Mesendoderm (in vitro differentiated cells): Measurements from ENCODE around the gene CKAP2L.
"Not testable (repeated sequence)": the region's sequence is repeated elsewhere in the genome, so short reads cannot be mapped to it uniquely, and the experiment has no call there.

Experiments used
- DNase-seq: peaks from one replicate; pipeline ENCODE4 v3.0.0; 2013
- H2AK5ac ChIP-seq: 2 replicates; pipeline ENCODE4 v1.6.1; 2013; ENCODE audit warnings: low read length, inconsistent platforms
- H2BK120ac ChIP-seq: 2 replicates; pipeline ENCODE4 v1.6.1; 2013; ENCODE audit warnings: low read depth, mild to moderate bottlenecking, low read length, moderate library complexity, mixed read lengths
- H2BK15ac ChIP-seq: replicated peaks from 2 replicates; pipeline ENCODE4 v1.6.1; 2013; ENCODE audit warnings: low read depth, mild to moderate bottlenecking, moderate library complexity
- H2BK5ac ChIP-seq: 2 replicates; pipeline ENCODE4 v1.6.1; 2013; ENCODE audit warnings: low read length, inconsistent platforms
- H3K18ac ChIP-seq: 2 replicates; pipeline ENCODE4 v1.6.1; 2013; ENCODE audit warnings: mild to moderate bottlenecking, low read length, mixed read lengths
- H3K23ac ChIP-seq: one replicate; pipeline ENCODE4 v1.6.1; 2013; ENCODE audit warnings: low read length
- H3K27ac ChIP-seq: 2 replicates; pipeline ENCODE4 v1.5.1; 2013; ENCODE audit warnings: low read depth, mild to moderate bottlenecking, inconsistent platforms, low read length, moderate library complexity
- H3K27me3 ChIP-seq: 2 replicates; pipeline ENCODE4 v1.6.1; 2013; ENCODE audit warnings: low read length, control low read depth, mild to moderate bottlenecking, inconsistent platforms; ENCODE audit not compliant: insufficient read depth, poor library complexity
- H3K36me3 ChIP-seq: 2 replicates; pipeline ENCODE4 v1.6.1; 2013; ENCODE audit warnings: low read length, inconsistent platforms; ENCODE audit not compliant: control insufficient read depth, insufficient read depth
- H3K4ac ChIP-seq: one replicate; pipeline ENCODE4 v1.6.1; 2013; ENCODE audit warnings: low read depth, mild to moderate bottlenecking, low read length, moderate library complexity
- H3K4me1 ChIP-seq: 2 replicates; pipeline ENCODE4 v1.6.1; 2013; ENCODE audit warnings: low read depth, low read length, inconsistent platforms; ENCODE audit not compliant: control insufficient read depth
- H3K4me2 ChIP-seq: 2 replicates; pipeline ENCODE4 v1.6.1; 2013; ENCODE audit warnings: low read length
- H3K4me3 ChIP-seq: 2 replicates; pipeline ENCODE4 v1.5.1; 2013; ENCODE audit warnings: mild to moderate bottlenecking, low read length
- H3K56ac ChIP-seq: one replicate; pipeline ENCODE4 v1.6.1; 2013; ENCODE audit warnings: low read length
- H3K79me1 ChIP-seq: 2 replicates; pipeline ENCODE4 v1.6.1; 2013; ENCODE audit warnings: low read length, inconsistent platforms
- H3K79me2 ChIP-seq: 2 replicates; pipeline ENCODE4 v1.6.1; 2013; ENCODE audit warnings: mild to moderate bottlenecking, low read length; ENCODE audit not compliant: control insufficient read depth, insufficient read depth
- H3K9ac ChIP-seq: 2 replicates; pipeline ENCODE4 v1.6.1; 2013; ENCODE audit warnings: low read length, inconsistent platforms
- H4K5ac ChIP-seq: one replicate; pipeline ENCODE4 v1.6.1; 2013; ENCODE audit warnings: low read length
- H4K8ac ChIP-seq: one replicate; pipeline ENCODE4 v1.6.1; 2013; ENCODE audit warnings: low read depth, mild to moderate bottlenecking, control low read depth, low read length, moderate library complexity
- WGBS: extraction: QIAGEN DNeasy Blood & Tissue Kit; methylation state at CpG from one replicate; pipeline ENCODE4 v1.1.7; 2013; ENCODE audit warnings: low lambda C conversion rate, missing lambda C conversion rate; ENCODE audit not compliant: insufficient coverage; ENCODE audit errors: extremely low coverage; 5-methylcytosine and 5-hydroxymethylcytosine counted together

The CKAP2L gene

GRCh38 chr2:112716826-112717352, 47.5 kb downstream of the CKAP2L start:
- H3K79me2 ChIP-seq, H3K4ac ChIP-seq, H3K4me3 ChIP-seq, H3K23ac ChIP-seq, H3K27me3 ChIP-seq, H3K36me3 ChIP-seq, H3K79me1 ChIP-seq, H4K5ac ChIP-seq, H3K27ac ChIP-seq, H3K4me1 ChIP-seq, DNase-seq, H3K4me2 ChIP-seq, H2AK5ac ChIP-seq, H4K8ac ChIP-seq, H3K56ac ChIP-seq, H2BK120ac ChIP-seq, H3K9ac ChIP-seq, H2BK15ac ChIP-seq, H3K18ac ChIP-seq, H2BK5ac ChIP-seq: not testable (repeated sequence)
- WGBS: no CpG with 5 or more reads among the region's 5 CpGs

GRCh38 chr2:112716094-112716493, 48.3 kb downstream of the CKAP2L start:
- DNase-seq, H2BK120ac ChIP-seq, H3K79me1 ChIP-seq, H3K36me3 ChIP-seq, H2AK5ac ChIP-seq, H3K4me3 ChIP-seq, H3K18ac ChIP-seq, H2BK15ac ChIP-seq, H3K23ac ChIP-seq, H3K79me2 ChIP-seq, H3K4me2 ChIP-seq, H4K8ac ChIP-seq, H3K56ac ChIP-seq, H2BK5ac ChIP-seq, H3K27me3 ChIP-seq, H3K4ac ChIP-seq, H3K9ac ChIP-seq, H3K27ac ChIP-seq, H3K4me1 ChIP-seq, H4K5ac ChIP-seq: not testable (repeated sequence)
- no CpG with 5 or more reads among the region's 1 CpG for WGBS

- H2AK5ac ChIP-seq: no peak overlapping the region
- H3K18ac ChIP-seq: no peak overlapping the region
- WGBS: no CpG with 5 or more reads among the region's 7 CpGs
- no peak overlapping the region for H4K8ac ChIP-seq
- H3K4me2 ChIP-seq: no peak overlapping the region
- H3K4me1 ChIP-seq: no peaks in the 10 kb centered on the region
- no peaks in the 10 kb centered on the region for H3K27me3 ChIP-seq
- H4K5ac ChIP-seq: no peak overlapping the region
- H3K79me2 ChIP-seq: no peaks in the 10 kb centered on the region
- H2BK120ac ChIP-seq: no peak overlapping the region
- DNase-seq: no peak
- no peak overlapping the region for H3K56ac ChIP-seq
- no peaks in the 10 kb centered on the region for H3K79me1 ChIP-seq
- H3K4me3 ChIP-seq: no peak overlapping the region
- H3K36me3 ChIP-seq: no peaks in the 10 kb centered on the region
- no peak overlapping the region for H2BK5ac ChIP-seq
- no peak overlapping the region for H3K4ac ChIP-seq
- H3K27ac ChIP-seq: no peak overlapping the region
- H3K23ac ChIP-seq: no peak overlapping the region
- no peak overlapping the region for H2BK15ac ChIP-seq
- no peak overlapping the region for H3K9ac ChIP-seq
These were observed 49.4 kb downstream of the CKAP2L start for GRCh38 chr2:112714836-112715631.

DNA sequence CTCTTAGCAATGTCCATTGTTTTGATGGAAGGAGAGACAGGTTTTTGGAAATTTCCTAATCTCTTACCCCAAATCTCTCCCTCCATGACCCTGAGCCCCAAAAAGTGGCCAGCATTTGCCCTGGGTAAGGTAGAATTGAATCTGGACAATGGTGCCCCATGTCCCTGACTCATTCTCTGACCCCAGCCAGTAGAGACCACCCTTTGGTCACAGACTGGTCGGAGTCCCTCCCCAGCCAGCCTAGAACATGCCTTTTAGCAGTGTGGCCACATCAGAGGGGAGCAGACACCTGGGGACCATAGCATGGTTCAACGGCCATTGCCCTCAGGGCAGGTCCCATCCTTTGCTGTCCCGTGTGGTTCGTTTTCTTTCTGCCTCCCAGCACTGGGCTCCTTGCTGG, 50.1 kb downstream of the CKAP2L start:
- Histone ChIP-seq H3K27me3 (no peaks in the 10 kb centered on the region), H3K56ac (no peak overlapping the region), H2AK5ac (no peak overlapping the region), H4K8ac (no peak overlapping the region), H2BK5ac (no peak overlapping the region), H3K36me3 (no peaks in the 10 kb centered on the region), H4K5ac (no peak overlapping the region), H3K79me1 (no peaks in the 10 kb centered on the region), H2BK120ac (no peak overlapping the region), H3K4me2 (no peak overlapping the region), H3K4me1 (no peaks in the 10 kb centered on the region), H3K18ac (no peak overlapping the region), H3K79me2 (no peaks in the 10 kb centered on the region), H3K9ac (no peak overlapping the region), H3K23ac (no peak overlapping the region), H3K4ac (no peak overlapping the region), H3K27ac (no peak overlapping the region), H2BK15ac (no peak overlapping the region), H3K4me3 (no peak overlapping the region)
- no CpG with 5 or more reads among the region's 4 CpGs for WGBS
- no peak for DNase-seq

DNA sequence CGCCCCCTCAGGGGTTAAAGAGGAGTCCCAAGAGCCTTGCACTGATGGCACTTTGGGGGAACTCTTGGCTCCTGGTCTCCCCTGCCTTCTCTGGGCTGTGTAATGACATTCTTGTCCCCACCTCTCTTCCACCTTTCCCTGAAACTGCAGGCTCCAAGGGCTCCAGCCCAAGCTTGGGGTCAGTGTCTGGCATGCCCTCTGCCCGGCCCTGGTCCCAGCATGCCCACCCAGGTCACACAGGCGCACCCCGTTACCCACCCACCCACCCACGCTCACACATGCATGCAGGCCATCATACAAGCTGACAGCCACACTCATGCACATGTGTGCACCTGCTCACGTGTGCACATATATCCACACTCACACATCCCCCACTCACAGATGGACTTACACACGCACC, 50.5 kb downstream of the CKAP2L start:
- H3K4ac ChIP-seq: no peak overlapping the region
- no peak for DNase-seq
- no CpG with 5 or more reads among the region's 7 CpGs for WGBS
- H3K27ac ChIP-seq: no peak overlapping the region
- no peak overlapping the region for H3K4me2 ChIP-seq
- H2BK15ac ChIP-seq: no peak overlapping the region
- H3K36me3 ChIP-seq: no peaks in the 10 kb centered on the region
- H2AK5ac ChIP-seq: no peak overlapping the region
- H4K5ac ChIP-seq: no peak overlapping the region
- no peak overlapping the region for H4K8ac ChIP-seq
- no peak overlapping the region for H3K23ac ChIP-seq
- no peak overlapping the region for H3K56ac ChIP-seq
- no peak overlapping the region for H3K18ac ChIP-seq
- H3K4me1 ChIP-seq: no peaks in the 10 kb centered on the region
- H3K4me3 ChIP-seq: no peak overlapping the region
- H2BK5ac ChIP-seq: no peak overlapping the region
- H3K79me1 ChIP-seq: no peaks in the 10 kb centered on the region
- H2BK120ac ChIP-seq: no peak overlapping the region
- H3K9ac ChIP-seq: no peak overlapping the region
- no peaks in the 10 kb centered on the region for H3K27me3 ChIP-seq
- H3K79me2 ChIP-seq: no peaks in the 10 kb centered on the region

GRCh38 chr2:112713585-112713925, 50.9 kb downstream of the CKAP2L start:
- H3K9ac ChIP-seq: no peak overlapping the region
- no peak overlapping the region for H2BK120ac ChIP-seq
- H4K8ac ChIP-seq: no peak overlapping the region
- H3K27me3 ChIP-seq: no peaks in the 10 kb centered on the region
- no peak for DNase-seq
- H3K4ac ChIP-seq: no peak overlapping the region
- no peaks in the 10 kb centered on the region for H3K79me1 ChIP-seq
- no peaks in the 10 kb centered on the region for H3K36me3 ChIP-seq
- no peak overlapping the region for H3K18ac ChIP-seq
- H2AK5ac ChIP-seq: no peak overlapping the region
- WGBS: no CpG with 5 or more reads among the region's 7 CpGs
- H3K23ac ChIP-seq: no peak overlapping the region
- no peak overlapping the region for H3K4me3 ChIP-seq
- H3K4me1 ChIP-seq: no peaks in the 10 kb centered on the region
- H3K27ac ChIP-seq: no peak overlapping the region
- no peak overlapping the region for H2BK15ac ChIP-seq
- no peaks in the 10 kb centered on the region for H3K79me2 ChIP-seq
- H2BK5ac ChIP-seq: no peak overlapping the region
- H3K4me2 ChIP-seq: no peak overlapping the region
- H3K56ac ChIP-seq: no peak overlapping the region
- H4K5ac ChIP-seq: no peak overlapping the region
